GM18867 (cell line): ENCODE data around the gene PRDM1.
A peak's percentile ranks its signal among the peaks of the same experiment; 100 is the strongest.
"Not testable (repeated sequence)": the region's sequence is repeated elsewhere in the genome, so short reads cannot be mapped to it uniquely, and the experiment has no call there.

Experiments
- ATAC-seq: cut with Tn5 transposase; IDR thresholded peaks from one replicate; pipeline ENCODE4 v1.9.1; 2021; ENCODE audit warnings: mild to moderate bottlenecking, moderate library complexity; ENCODE audit not compliant: unreplicated experiment

Gene PRDM1

DNA sequence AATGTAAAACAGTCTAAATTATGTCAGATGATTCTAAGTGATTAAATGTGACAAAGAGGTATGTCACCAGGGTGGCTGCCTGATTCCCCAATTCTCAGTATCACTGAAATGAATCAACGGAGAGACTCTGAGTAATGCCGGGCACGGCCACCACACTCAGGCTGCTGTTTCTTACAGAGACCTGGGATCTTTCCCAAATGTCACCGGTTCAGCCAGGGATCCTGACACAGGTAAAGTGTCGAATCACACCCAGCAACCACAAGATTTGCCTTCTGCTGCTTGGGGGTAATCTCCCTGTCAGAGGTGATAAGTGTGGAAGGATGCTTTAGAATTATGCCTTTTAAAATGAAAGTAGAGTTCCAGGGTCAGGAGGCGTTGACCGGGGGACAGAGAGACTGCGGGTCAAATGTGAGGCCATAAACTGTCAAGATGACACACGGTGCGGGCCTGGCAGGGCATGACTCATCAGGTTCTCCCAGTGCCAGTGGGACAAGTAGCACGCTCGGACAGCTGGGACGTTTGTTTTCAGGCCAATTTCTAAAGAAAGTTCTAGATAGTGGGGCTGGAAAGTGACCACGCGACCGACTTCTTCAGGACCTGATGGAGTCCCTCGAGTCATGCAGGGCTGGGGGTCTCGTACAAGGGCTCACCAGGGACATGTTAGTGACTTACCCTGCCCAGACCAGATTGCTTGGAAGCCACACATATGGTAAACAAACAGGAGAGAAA, 48.9 kb downstream of the PRDM1 start:
- peak; percentile 39 for ATAC-seq

DNA sequence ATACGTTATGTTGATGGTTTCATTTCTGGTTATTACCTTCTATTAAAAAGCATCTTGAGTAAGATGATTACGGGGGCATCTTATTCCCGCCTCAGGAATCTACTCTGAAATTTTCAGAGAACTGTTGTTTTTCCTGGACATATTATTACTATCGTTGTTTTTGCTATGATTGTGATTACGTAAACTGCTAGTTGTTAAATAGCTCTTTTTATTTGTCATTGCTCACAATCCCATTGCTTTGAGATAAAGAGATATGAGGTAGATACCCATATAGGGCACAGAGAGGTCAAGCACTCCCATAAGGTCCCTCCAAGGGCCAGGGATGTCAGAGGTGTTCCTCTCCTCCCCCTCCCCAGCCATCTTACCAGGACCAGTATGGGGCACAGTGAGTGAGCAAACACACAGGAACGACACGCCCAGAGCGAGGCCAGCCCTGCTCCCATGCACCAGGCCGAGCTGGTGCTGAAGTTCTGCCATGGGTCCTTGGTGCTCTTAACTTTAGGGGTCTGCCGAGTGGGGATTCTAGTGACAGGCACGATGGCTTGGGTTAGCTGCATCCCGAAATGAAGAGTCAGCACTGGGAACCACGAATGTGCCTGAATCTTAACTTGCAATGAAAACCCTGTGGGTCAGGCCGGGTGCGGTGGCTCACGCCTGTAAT, 49.9 kb downstream of the PRDM1 start:
- no peak for ATAC-seq

DNA sequence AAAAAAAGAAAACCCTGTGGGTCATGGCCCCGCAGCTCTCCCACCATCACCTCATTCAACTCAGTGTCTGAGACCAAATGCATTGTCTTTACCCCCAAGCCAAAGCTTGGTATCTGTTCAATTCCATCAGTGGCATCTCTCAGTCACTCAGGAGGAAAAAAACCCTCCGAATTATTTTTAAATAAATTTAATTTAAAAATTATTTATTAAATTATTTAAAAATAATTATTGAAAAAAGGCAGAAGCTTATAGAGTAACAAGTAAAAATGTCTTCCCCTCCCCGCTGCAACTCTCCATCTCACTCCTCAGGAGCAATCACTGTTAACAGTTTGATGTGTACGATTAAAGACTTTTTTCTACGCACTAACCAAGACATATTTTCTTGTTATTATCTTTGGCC, 50.7 kb downstream of the PRDM1 start:
- ATAC-seq: no peak

DNA sequence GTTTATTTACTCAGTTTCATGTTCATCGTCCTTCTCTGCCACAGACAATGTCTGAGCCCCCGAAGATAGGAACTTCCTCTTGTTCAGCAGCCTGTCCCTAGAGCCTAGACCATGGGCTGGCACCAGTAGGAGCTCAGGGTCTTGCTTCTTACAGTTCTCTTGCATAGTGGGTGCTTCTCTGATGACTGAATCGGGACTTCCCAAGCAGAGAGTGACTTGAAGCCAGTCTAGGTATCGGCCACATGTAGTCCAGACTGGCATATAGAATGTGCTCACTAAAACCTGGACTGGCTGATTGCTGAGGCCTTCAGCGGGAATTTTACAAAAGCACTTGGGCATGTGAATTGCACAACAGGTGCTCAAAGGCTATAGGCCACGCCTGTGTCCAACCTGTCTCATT, 52.0 kb downstream of the PRDM1 start:
- ATAC-seq: no peak

DNA sequence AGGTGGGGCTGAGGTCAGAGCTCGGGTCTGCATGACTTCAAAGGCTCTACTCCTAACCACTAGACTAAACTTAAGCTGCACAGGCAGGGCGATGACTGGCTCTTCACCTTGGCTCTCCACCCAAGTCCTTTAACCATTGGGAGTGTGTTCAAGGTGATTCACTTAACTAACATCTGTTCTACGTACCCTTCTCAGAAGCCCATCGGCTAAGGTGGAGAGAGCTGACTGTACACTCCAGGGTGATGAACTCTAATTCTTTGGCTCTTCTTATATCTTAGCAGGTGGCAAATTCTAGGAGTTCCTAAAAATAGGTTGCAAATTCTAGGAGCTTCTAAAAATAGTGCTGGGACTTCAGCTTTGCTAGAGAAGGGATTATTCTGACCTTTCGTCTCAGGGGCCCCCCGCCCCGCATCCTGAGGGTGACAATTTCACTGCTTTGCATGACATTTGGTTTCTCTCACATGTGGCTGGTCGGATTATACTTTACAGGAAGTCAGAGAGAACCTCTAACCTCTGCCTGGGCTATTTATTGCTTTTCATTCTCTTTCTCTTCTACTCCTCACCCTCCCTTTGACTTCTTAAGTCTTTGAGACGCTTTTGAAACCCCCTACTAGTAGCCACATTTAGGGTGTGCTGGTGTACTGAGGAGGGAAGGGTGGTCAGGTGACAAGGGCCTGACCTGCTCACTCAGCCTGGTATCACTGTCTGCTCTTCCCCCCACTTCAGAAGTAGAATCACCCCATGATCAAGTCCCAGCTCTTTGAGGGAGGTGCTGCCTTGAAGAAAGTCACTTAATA, 55.5 kb downstream of the PRDM1 start:
- ATAC-seq: peak; percentile 78

DNA sequence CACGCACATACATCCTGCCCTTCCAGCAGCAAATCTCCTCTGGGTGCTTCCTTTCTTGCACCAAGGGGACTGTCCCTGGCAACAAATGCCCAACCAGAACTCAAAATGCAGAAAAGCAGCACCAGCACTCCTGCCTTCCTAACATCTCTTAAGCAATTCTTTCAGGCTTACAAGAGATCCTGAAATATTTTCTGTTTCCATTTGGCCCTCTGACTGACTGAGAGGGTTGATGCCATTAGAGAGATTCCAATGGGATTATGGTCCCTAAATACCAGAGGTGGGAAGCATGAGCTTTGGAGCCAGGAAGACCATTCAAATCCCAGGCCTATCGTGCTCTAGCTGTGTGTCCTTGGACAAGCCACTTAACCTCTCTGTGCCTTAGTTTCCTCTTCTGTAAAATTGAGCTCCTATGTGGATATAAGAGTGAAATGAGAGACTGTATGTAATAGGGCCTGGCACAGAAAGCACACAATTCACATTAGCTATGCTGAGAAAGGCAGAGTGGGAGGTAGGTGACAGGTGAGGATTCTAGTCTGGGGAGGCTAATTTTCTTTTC, 56.8 kb downstream of the PRDM1 start:
- ATAC-seq: no peak

DNA sequence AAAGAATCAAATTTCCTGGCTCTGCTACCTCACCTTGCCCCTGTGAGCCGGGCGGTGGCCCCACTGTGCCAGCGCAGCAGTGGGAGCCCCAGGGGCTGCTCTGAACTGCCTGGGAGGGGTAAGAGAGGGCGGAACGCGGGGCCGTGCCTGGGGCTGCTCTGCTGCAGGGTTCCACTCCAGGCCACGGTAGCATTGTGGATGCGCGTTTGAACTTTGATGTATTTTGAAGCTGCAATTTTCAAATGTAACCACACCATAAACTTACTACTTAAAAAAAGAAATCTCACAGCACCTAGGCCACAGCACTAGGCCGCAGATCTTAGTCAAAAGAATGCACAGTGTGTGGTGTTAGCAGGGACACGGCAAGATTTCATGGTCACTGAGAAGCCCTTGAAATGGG, 57.5 kb downstream of the PRDM1 start:
- no peak for ATAC-seq

DNA sequence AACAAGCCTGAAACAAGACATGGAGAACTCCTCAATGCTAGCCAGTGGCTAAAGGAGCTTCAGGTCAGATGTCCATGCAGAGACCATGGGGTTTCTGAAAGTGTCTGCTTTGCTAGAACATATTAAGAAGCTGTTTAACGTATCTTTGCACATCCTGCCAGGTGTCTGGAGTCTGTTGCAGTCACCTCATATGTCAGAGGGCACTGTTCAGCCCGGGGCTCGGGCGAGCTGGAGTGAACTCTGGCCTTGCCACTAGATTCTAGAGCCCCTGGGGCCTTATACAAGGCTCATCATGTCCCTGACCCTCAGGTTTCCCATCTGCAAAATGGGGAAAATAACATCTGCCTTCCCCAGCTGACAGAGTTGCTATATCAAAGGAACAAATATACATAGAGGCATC, 59.0 kb downstream of the PRDM1 start:
- ATAC-seq: no peak

DNA sequence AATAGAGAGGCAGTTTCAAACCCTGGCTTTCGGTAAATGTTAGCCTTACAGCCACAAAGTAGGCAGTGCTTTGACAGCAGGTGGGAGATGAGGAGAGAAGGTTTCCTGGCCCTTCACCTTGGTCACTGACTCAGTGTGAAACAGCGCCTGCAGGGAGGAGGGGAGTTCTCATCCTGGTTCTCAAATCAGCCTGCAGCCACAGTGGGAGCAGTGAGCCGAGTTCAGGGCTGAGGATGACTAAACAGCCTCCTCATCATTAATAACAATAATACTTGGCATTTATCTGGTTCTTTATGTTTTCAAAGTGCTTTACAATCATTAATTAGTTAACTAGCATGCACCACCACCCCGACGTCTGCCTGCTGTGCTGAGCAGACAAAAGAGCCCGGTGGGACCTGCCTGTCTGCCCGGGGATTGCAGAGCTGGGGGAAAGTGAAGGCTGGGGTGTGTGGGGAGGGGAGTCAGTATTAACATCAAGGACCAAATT, 59.6 kb downstream of the PRDM1 start:
- peak; percentile 34 for ATAC-seq

DNA sequence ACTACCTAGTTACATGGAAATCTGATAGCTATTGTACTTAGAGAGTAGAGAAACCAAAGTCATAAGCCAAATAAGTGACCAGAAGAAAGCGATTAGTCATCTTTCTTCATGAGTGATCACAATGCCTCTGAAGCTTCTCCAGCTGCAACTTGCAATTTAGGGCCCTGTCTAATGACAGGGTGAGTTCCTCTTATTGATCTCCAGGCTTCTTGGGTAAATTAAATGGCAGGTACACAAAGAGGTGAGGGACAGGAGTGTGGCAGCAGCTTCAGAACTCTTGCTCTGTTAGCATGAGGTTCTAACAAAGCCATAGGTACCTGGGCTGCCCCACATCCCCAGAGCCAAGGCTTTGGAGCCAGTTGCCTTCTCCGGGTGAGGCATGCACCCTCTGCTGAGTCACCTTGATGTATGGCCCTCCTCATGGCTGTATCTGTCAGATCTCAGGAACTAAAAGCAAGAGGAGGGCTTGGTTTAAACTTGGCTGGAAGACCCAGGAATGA, 60.8 kb downstream of the PRDM1 start:
- ATAC-seq: peak; percentile 43

DNA sequence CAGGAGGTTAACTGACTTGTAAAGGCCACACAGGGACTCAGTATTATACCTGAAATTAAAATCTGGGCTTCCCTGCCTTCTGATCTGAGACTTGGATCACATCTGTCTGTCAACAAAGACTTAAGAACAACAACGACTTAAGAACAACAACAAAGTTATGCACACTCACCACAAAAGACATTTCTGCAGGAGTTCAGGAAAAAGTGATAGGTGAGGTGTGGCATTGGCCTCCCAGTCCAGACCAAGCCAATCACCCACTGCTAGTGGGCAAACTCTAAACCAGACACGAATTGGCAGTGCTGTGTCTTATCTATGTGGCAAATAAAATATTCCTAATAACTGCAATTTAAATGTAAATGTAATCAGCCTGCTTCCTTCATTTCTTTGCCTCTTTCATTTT, 61.3 kb downstream of the PRDM1 start:
- ATAC-seq: no peak

DNA sequence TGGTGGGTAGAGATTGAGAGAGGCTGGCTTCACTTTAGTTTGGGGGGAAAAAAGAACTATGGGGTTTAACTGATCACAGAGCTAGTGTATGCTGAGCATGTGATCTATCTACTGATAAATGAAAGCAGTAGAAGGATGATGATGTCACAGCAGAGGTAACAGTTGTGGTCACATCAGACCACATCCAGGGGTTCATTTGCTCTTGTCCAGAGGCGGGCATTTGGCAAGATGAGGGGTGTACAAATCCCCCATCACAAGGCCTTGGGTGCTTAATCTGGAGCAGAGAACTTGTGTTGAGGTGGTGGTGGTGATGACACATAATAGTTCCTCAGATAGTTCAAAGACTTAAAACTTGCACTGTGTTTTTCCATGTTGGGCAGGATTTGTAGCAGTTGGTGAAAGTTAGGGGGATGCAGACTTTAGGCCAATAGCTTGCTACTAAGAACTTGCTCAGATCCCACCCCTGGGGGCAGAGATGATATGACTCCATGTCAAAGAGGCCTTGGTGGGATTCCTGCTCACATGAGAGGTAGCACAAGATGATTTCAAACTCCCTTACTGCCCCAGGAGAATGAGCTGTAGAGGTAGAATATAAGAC, 63.4 kb downstream of the PRDM1 start:
- ATAC-seq: peak; percentile 21

DNA sequence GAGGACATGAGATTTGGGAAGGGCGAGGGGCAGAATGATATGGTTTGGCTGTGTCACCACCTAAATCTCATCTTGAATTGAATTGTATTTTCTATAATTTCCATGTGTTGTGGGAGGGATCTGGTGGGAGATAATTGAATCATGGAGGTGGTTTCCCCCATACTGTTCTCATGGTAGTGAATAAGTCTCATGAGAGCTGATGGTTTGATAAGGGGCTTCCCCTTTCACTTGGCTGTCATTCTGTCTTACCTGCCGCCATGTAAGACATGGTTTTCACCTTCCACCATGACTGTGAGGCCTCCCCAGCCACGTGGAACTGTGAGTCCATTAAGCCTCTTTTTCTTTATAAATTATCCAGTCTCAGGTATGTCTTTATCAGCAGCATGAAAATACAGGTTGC, 66.3 kb downstream of the PRDM1 start:
- ATAC-seq: not testable (repeated sequence)

DNA sequence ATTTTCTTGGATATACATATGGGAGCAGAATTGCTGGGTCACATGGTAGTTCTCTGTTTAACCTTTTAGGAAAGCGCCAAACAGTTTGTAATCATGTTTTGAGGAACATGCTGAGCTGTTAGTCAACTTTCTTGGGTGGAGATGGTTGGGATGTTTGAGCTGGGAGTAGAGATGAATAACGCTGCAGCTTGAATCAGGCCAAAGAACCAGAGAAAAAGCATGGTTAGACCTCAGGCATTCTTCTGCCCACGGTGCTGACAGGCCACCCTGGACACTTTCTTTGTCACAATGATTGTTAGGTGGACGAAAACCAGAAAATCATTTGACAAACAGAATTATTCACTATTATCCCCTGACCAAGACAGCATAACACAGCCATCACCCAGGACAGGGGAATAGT, 66.8 kb downstream of the PRDM1 start:
- ATAC-seq: no peak

DNA sequence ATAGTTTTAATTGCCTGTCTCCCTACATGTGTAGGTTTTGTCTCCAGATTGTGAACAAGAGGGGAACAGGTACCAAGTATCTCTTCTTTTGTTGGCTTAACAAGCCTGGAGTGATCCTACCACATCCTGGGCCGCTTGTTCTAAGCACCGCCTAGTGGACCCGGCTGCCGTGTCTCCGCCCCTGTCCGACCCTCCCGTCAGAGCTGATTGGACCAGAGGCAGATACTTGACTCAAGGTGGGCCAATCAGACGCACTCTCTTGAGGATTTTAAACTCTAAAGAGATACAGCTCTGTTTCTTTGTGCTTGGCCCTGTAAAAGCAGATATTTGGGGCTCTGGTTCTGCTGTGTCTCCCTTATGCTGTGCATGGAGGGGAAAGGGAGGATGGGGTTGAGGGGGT, 68.2 kb downstream of the PRDM1 start:
- ATAC-seq: no peak

DNA sequence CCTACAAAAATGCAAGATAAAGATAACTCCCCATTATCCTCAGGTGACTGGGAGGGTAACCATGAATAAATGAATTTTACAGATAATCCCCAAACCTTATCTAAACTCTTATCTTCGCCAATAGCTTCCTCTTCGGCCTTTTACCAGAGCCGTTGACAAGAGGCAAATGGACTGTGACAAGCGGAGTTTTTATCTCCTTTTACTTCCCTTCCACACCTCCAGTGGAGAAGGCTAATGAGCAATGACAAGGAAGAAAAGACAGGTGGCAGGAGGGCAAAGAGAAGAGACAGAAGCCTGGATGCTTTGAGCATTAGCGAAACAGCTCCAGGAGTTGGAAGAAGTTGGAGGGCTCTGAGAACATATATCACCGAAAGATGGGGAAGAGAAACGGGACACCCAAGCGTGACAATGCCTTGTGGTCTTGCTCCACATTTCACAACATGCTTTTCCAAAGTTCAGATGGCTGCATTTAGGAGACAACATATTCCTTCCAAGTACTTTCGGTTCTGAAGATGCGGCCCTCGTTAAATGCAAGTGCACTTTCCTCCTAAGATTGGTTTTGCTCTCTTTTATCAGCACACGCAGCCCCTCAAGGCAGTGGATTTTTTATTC, 69.2 kb downstream of the PRDM1 start:
- ATAC-seq: no peak

DNA sequence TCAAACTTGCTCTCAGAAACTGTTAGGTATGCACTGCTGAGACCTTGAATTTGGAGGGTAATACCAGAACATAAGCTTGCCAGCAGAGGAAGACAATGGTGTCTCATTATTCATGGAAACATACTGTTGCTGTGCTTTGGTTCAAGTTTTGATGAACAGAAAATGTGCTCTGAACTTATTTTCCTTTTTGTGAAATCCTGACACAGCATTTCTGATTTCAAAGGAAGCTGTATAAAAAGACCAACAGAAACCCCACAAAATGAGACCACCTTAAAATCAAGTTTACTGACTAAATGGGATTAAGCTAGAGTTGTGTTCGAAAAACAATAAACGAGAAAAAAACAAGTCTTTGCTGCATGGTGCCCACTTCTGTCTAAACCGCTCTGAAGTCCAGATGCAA, 70.3 kb downstream of the PRDM1 start:
- no peak for ATAC-seq

DNA sequence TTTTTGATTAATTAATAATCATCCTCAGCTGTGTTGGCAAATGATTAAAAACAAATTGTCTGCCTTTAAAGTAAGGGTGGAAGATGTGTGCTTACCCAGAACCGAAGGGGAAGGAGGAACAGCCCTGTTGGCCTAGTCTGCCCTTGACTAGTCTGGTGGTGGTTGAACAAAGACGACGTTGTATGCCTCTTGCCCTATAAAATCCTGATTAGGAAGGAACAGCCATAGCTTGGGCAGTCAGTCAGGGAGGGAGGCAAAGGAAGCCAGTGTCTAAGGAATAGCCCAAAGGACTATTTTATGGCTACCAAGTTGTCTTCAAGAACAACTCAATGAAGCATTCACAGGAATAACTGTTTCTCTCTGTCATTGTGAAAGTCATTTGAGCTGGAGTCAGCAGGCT, 70.7 kb downstream of the PRDM1 start:
- ATAC-seq: no peak

DNA sequence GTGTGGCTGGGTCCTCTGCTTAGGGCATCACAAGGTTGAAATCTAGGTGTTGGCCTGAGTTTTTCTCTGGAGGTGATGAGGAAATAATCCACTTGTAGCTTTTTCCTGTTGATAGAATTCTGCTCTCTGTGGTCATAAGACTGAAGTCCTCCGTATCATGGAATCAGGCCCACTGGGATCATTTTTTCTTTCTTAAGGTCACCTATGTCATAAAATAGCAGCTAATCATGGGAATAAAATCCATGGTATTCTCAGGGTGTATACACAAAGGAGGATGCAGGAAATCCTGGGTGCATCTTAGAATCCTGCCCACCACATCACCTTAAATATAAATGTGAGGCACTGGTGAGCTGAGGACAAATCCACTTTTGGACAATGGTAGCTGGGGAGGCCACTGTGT, 72.7 kb downstream of the PRDM1 start:
- ATAC-seq: no peak
